ENCODE measurements around the gene CDC42BPG. TPM values are rescaled to one million over a fixed set of nuclear protein-coding genes. Genes with fewer than 3 reads are reported as not detected.

Gene CDC42BPG
- polyA plus RNA-seq, 1 donor from 2014 or later = not detected

DNA sequence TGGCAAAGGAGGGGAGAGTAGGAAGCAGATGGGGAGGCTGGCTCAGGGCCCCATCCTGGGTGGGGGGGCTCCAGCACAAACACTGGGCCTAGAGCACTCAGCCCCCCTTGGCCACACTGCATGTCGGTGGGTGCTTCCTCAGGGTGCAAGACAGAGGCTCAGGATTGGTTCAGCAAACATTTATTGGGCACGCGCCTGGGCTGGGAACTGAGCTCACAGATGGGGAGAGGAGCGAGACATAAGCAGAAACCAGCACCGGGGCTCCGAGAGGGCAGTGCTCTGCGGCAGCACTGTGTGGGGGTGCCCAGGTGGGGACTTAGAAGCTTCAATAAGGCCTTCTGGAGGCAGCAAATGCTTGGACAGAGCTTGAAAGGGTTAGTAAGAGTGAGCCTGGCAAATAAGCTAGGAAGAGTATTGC lies 46.1 kb upstream of the CDC42BPG start:
- no peaks in the 10 kb centered on the region for H3K9me3 ChIP-seq (ENCODE audit: low read length)
- H3K9ac ChIP-seq (ENCODE audit: low read length) = no peak overlapping the region
- H2AFZ ChIP-seq (ENCODE audit: low read depth, low read length) = no peak overlapping the region
- no peak overlapping the region for H3K4me2 ChIP-seq (ENCODE audit: low read length)
- no peaks in the 10 kb centered on the region for H3K9me2 ChIP-seq (ENCODE audit: insufficient read depth, low read length)
- TF ChIP-seq EZH2 (IDR thresholded peaks at IDR 0.05; ENCODE audit: borderline replicate concordance, insufficient read depth, low read length, poor library complexity, severe bottlenecking) = no peak
- no peak for TF ChIP-seq EP300 (conservative IDR thresholded peaks at IDR 0.05; ENCODE audit: poor library complexity, severe bottlenecking)
- TF ChIP-seq RAD21 (conservative IDR thresholded peaks at IDR 0.05) = no peak
- no peak for TF ChIP-seq REST (IDR thresholded peaks at IDR 0.05; ENCODE audit: borderline replicate concordance)
- TF ChIP-seq SMC3 (conservative IDR thresholded peaks at IDR 0.05; ENCODE audit: poor library complexity) = no peak
- TF ChIP-seq MXI1 (conservative IDR thresholded peaks at IDR 0.05; ENCODE audit: poor library complexity, severe bottlenecking) = no peak
- TF ChIP-seq, protein P1, sequence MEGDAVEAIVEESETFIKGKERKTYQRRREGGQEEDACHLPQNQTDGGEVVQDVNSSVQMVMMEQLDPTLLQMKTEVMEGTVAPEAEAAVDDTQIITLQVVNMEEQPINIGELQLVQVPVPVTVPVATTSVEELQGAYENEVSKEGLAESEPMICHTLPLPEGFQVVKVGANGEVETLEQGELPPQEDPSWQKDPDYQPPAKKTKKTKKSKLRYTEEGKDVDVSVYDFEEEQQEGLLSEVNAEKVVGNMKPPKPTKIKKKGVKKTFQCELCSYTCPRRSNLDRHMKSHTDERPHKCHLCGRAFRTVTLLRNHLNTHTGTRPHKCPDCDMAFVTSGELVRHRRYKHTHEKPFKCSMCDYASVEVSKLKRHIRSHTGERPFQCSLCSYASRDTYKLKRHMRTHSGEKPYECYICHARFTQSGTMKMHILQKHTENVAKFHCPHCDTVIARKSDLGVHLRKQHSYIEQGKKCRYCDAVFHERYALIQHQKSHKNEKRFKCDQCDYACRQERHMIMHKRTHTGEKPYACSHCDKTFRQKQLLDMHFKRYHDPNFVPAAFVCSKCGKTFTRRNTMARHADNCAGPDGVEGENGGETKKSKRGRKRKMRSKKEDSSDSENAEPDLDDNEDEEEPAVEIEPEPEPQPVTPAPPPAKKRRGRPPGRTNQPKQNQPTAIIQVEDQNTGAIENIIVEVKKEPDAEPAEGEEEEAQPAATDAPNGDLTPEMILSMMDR (IDR thresholded peaks at IDR 0.05; ENCODE audit: poor library complexity, severe bottlenecking) = no peak
- no peak for TF ChIP-seq POLR2AphosphoS5 (IDR thresholded peaks at IDR 0.05)
- TF ChIP-seq TAF1 (IDR thresholded peaks at IDR 0.05; ENCODE audit: low read depth) = no peak
- no peaks in the 10 kb centered on the region for H3K79me2 ChIP-seq (replicated peaks; ENCODE audit: insufficient read depth, low read length)
- H3F3A ChIP-seq (ENCODE audit: insufficient read depth, low read length, poor library complexity, severe bottlenecking) = no peaks in the 10 kb centered on the region
- no peak overlapping the region for H3K4me3 ChIP-seq (ENCODE audit: low read length)
- no peaks in the 10 kb centered on the region for H3K36me3 ChIP-seq (ENCODE audit: insufficient read depth, low read length)
- no peaks in the 10 kb centered on the region for H3K27me3 ChIP-seq (ENCODE audit: insufficient read depth, low read depth, low read length)
- no peaks in the 10 kb centered on the region for H4K20me1 ChIP-seq (ENCODE audit: insufficient read depth)
- H3K27ac ChIP-seq (ENCODE audit: low read length) = no peak overlapping the region

GRCh38 chr11:64888729-64889511 lies 44.5 kb upstream of the CDC42BPG start:
- Histone ChIP-seq H3K79me2 (replicated peaks; ENCODE audit: insufficient read depth, low read length) (no peaks in the 10 kb centered on the region), H3K27ac (ENCODE audit: low read length) (no peak overlapping the region), H3K4me3 (ENCODE audit: low read length) (no peak overlapping the region), H3K4me2 (ENCODE audit: low read length) (no peak overlapping the region), H3F3A (ENCODE audit: insufficient read depth, low read length, poor library complexity, severe bottlenecking) (no peaks in the 10 kb centered on the region), H2AFZ (ENCODE audit: low read depth, low read length) (no peak overlapping the region), H3K9me3 (ENCODE audit: low read length) (no peaks in the 10 kb centered on the region), H4K20me1 (ENCODE audit: insufficient read depth) (no peaks in the 10 kb centered on the region), H3K9me2 (ENCODE audit: insufficient read depth, low read length) (no peaks in the 10 kb centered on the region), H3K36me3 (ENCODE audit: insufficient read depth, low read length) (no peaks in the 10 kb centered on the region), H3K9ac (ENCODE audit: low read length) (no peak overlapping the region), H3K27me3 (ENCODE audit: insufficient read depth, low read depth, low read length) (no peaks in the 10 kb centered on the region)
- TF ChIP-seq EP300 (conservative IDR thresholded peaks at IDR 0.05; ENCODE audit: poor library complexity, severe bottlenecking) (no peak), EZH2 (IDR thresholded peaks at IDR 0.05; ENCODE audit: borderline replicate concordance, insufficient read depth, low read length, poor library complexity, severe bottlenecking) (no peak), MXI1 (conservative IDR thresholded peaks at IDR 0.05; ENCODE audit: poor library complexity, severe bottlenecking) (no peak), SMC3 (conservative IDR thresholded peaks at IDR 0.05; ENCODE audit: poor library complexity) (no peak), TAF1 (IDR thresholded peaks at IDR 0.05; ENCODE audit: low read depth) (no peak), RAD21 (conservative IDR thresholded peaks at IDR 0.05) (no peak), REST (IDR thresholded peaks at IDR 0.05; ENCODE audit: borderline replicate concordance) (no peak), POLR2AphosphoS5 (IDR thresholded peaks at IDR 0.05) (no peak)
- TF ChIP-seq, protein P1 (IDR thresholded peaks at IDR 0.05; ENCODE audit: poor library complexity, severe bottlenecking) = no peak
